SK-N-DZ (cell line): Measurements from ENCODE around the gene SLC25A31. TPM values are rescaled to one million over a fixed set of nuclear protein-coding genes. Genes with fewer than 3 reads are reported as not detected.
A peak's percentile ranks its signal among the peaks of the same experiment; 100 is the strongest.

Source experiments
- DNase-seq: peaks from one replicate; pipeline ENCODE4 v3.0.0-alpha.2; 2015; ENCODE audit warnings: low spot score
- polyA plus RNA-seq, 2 experiments: library from polyadenylated mRNA; depleted of rRNA; stranded (reverse); fragments of >200 nt; gene quantifications; 2 replicates each; pipeline ENCODE4 v1.2.3, GENCODE V29; 2014

Gene SLC25A31
- not detected in 2 replicates for polyA plus RNA-seq (2014; cell fraction: cytosol; rRNA removed)
- not detected in 2 replicates for polyA plus RNA-seq (2014; cell fraction: nucleus; rRNA removed)

DNA sequence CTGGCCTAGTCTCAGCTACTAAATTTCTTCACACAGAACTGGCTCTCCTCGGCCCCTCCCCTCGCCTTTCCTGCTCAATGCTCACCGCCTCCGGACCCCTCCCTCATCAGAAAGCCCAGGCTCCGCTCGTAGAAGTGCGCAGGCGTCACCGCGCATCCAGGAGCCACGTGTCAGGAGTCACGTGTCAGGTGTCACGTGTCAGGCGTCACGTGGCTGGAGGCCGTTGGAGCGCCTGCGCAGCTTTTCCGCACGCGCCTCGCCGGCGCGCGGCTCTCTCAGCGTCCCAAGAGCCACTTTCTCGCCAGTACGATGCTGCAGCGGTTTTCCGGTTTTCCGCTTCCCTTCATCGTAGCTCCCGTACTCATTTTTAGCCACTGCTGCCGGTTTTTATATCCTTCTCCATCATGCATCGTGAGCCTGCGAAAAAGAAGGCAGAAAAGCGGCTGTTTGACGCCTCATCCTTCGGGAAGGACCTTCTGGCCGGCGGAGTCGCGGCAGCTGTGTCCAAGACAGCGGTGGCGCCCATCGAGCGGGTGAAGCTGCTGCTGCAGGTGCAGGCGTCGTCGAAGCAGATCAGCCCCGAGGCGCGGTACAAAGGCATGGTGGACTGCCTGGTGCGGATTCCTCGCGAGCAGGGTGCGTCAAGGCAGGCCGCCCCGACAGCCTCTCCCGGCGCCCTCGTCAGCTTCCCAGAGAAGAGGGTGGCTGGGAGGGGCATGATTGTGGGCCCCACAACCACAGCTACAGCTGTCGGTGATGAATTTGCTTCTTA lies at the start of gene SLC25A31:
TSS of gene SLC25A31 (plus strand) at position 259 of the 772 bp plus-strand sequence. CDS start at position 405, 146 bp downstream.
- DNase-seq = no peak

DNA sequence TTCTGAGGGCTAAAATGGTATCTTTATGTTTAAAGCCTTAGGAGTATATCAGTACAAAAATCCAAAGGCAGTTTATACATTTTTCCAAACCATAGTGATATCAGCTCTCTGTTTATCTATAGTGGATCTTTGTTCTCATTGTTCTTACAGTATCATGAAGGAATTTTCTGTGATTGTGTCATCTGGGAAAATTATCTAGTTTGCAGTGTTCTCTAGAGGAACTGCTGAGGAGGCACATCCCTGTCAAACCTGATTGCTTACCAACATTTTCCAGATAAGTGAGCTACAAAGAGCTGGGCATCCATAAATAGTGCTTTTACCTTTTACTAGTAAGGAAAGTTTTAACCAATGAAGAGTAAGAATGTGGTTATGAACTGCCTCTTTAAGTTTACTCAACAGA lies 44.9 kb upstream of the SLC25A31 start:
- DNase-seq = no peak

DNA sequence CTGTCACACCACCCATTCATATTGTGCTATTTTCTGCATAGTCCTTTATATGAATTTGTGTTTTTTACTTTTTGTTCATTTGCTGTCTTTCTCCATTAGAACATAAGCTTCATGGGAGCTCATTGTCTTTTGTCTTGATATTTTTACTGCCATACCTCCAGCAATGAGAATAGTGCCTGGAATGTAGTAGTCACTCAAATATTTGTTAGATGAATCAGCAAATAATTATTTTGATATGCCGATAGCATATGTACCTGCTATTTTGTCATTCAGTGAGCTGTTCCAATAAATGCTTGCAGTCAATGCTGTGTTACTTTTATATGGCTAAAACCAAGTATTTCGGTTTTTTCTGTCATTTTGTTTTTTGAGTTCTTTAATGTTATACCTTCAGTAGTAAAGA lies 43.5 kb upstream of the SLC25A31 start:
- DNase-seq = no peak

- no peak for DNase-seq
Measured at GRCh38 chr4:127687580-127687979, 42.6 kb upstream of the SLC25A31 start.

GRCh38 chr4:127698789-127699200 lies 31.4 kb upstream of the SLC25A31 start:
- no peak for DNase-seq

GRCh38 chr4:127708985-127709384 lies 21.2 kb upstream of the SLC25A31 start:
- DNase-seq = no peak

DNA sequence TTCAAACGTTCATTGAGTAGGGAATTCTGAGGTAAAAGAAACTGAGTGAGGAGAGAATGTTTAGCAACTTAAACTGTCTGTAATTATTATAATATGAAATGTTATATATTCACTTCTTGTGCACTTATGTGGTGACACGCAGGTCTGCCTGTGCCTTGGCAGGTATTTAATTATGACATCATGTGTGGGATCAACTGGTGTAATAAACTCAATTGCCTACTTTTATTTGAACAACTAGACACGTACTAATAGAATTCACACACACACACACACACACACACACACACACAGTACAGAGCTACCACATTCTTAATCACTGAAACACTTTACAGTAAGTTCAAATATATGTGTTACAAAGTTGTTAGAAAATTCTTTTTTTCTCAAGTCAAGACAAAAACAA lies 20.7 kb upstream of the SLC25A31 start:
- no peak for DNase-seq

- no peak for DNase-seq
Measured at GRCh38 chr4:127731406-127731805, 1.2 kb downstream of the SLC25A31 start.

DNA sequence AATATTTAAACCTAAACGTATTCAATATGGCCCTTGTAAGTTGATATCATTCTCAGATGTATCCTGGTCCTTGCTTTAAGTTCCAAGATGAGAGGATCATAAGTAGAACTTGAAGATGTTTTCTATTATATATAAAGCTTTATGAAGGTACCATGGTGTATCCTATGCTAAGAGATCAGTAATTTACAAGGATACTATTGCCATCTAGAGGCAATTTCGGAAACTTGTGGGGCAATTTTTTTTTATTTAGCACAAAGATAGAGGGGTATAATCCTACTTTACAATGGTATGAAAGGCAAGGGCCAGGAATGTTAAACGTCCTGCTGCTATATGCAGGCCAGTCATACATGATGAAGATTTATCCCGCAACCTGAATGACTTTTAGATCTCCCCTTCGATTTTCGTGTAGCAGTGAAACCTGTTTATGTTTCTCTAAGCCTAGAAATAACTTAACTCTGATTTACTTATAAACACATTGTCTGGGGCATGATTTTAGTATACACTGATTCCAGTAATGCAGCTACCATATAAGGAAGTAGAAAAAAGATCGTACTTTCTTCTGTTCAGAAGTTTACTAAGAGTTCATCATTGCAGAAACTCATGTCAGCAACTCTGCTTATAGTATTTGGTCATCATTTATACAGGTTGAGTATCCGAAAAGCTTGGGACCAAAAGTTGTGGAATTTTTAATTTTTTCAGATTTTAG lies 2.6 kb downstream of the SLC25A31 start:
- peak; percentile 52 for DNase-seq

GRCh38 chr4:127734976-127735375 lies 4.8 kb downstream of the SLC25A31 start:
- DNase-seq = no peak

GRCh38 chr4:127737295-127737694 lies 7.1 kb downstream of the SLC25A31 start:
- DNase-seq = no peak

GRCh38 chr4:127741247-127741646 lies 11.0 kb downstream of the SLC25A31 start:
- DNase-seq = no peak

DNA sequence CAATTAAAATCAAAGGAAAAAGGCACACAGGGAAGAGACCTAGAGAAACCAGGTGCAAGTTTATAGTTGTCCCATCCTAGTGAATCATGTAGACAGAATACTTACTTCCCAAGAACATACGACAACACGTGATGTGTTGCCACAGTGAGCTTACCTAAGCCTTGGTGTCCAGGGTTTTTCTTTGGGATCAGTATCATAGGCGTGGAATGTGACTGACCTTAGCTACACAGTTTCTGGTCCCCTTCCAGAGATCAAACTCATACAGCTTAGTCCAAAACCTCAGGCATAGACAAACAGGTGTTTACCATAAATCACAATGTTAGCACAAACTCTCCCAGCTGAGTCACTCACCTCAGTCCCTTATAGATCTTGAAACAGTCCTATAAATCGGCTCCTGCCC lies 17.7 kb downstream of the SLC25A31 start:
- DNase-seq = no peak

DNA sequence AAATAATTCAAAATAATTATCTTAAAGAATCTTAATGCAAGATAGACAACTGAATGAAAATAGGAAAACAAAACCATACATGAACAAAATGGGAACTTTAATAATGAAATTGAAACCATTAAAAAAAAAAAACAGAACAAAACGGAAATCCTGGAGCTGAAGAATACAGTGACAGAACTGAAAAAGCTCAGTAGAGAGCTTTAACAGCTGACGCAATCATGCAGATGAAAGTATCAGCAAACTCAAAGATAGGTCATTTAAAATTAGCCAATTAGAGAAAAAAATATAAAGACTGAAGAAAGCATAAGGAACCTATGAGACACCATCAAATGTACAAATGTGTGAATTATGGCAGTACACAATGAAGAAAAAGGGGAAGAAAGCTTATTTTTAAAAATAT lies 18.8 kb downstream of the SLC25A31 start:
- no peak for DNase-seq

GRCh38 chr4:127756906-127757305 lies 26.7 kb downstream of the SLC25A31 start:
- no peak for DNase-seq

- no peak for DNase-seq
Measured at GRCh38 chr4:127759228-127759820, 29.1 kb downstream of the SLC25A31 start.

- DNase-seq = no peak
Measured at GRCh38 chr4:127759893-127760292, 29.7 kb downstream of the SLC25A31 start.

GRCh38 chr4:127771535-127772275 lies 41.5 kb downstream of the SLC25A31 start:
- DNase-seq = peak; percentile 45

- DNase-seq = no peak
Measured at GRCh38 chr4:127772769-127773671, 42.8 kb downstream of the SLC25A31 start.

GRCh38 chr4:127775843-127776242 lies 45.6 kb downstream of the SLC25A31 start:
- DNase-seq = no peak

DNA sequence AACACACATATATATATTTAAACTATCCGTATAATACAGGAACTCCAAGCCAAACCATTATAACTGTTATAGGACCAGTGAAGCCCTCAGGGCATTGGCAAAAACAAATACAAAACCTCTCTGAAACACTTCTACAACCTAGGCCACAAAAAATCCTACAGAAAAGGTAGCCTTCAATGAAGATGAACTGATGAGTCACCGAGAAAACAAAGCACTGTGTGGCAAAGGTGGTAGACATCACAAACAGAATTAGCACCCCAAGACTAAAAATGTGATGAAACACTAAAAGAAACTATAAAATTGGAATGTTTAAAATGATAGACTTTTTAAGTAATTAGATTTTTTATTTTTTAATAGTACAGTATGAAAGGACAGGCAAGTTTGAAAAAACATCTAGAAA lies 46.4 kb downstream of the SLC25A31 start:
- DNase-seq = no peak
